Measurements from ENCODE around the gene RHEB.
A peak's percentile ranks its signal among the peaks of the same experiment; 100 is the strongest.
"Not testable (repeated sequence)": the region's sequence is repeated elsewhere in the genome, so short reads cannot be mapped to it uniquely, and the experiment has no call there.

The RHEB gene

GRCh38 chr7:151519765-151520418 is at the start of gene RHEB:
Gene RHEB, minus strand, starts transcription at chr7:151519895. Its CDS starts 384 bp downstream, at chr7:151519511.
- peak; percentile 98 for DNase-seq (ENCODE audit: low read depth in 2 of 2)

DNA sequence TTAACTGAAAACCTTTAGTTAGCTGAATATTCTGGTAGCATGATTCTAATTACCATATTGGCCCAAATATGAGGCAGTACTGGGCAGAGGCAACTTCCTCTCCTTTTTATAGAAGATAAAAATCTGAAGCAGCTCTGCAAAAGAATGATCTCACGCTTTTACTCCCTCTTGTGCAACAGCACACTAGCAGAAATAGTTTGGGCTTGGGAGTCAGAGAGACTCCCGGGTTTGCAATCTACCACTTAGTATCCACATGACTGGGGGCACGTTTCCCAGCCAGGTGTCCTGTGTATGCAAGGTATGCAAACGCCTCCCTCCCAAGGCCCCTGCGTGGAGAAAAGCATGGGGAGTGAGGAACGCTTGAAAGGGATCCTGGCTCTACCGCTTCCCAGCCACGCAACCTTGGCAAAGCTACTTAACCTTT is 47.2 kb upstream of the RHEB start:
- no peak for DNase-seq (ENCODE audit: low read depth in 2 of 2)

GRCh38 chr7:151565541-151565940 is 45.8 kb upstream of the RHEB start:
- DNase-seq (ENCODE audit: low read depth in 2 of 2): no peak

DNA sequence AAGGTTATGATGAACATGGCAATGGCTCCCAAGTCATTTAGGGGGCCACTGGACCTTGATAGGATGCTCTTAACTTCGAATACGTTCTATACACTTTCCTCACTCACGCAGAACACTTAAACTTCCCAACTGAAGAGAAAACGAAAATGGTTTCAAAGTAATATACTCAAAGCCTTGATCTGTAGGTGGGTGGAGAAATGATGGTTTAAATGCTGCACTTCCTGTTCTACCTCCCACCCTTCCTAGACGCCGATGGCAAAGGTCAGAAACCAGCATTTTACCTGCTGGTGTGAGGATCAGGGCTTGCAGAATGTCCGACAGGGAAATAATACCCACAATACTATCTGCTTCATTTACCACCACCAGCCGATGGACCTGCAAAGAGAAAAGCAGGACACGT is 40.5 kb upstream of the RHEB start:
- no peak for DNase-seq (ENCODE audit: low read depth in 2 of 2)

DNA sequence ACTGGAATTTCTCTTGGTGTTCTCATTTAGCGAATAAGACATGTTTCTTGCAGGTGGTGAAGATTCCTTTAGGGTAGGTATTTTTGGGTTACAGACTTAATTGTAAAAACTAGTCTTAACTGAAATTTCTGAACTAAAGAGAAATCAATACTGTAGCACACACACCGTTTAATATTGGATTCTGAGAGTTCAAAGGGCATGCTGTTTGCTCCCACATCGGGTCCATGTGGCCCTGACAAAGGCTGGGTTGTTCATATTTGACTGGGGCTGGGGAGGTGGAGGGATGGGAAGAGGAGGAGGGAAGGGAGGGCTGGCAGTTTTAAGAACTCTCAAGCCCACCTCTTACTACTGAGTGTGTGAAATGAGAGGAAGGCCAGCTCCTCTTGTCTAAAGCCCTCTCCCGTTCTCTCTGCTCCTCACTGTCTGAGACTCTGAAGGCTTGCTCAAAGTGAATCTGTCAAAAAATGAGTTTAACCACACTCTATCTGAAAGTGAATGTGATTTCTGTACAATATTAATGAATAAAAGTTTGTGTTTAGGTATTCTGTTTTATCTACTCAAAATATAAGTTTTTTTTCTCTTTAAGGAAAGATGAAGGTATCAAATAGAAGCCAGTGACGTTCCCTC is 40.0 kb upstream of the RHEB start:
- DNase-seq (ENCODE audit: low read depth in 2 of 2): no peak

GRCh38 chr7:151558575-151558974 is 38.9 kb upstream of the RHEB start:
- DNase-seq (ENCODE audit: low read depth in 2 of 2): no peak

- DNase-seq (ENCODE audit: low read depth in 2 of 2): no peak
These were observed 36.9 kb upstream of the RHEB start for GRCh38 chr7:151556592-151556991.

GRCh38 chr7:151553356-151553755 is 33.7 kb upstream of the RHEB start:
- DNase-seq (ENCODE audit: low read depth in 2 of 2): no peak

DNA sequence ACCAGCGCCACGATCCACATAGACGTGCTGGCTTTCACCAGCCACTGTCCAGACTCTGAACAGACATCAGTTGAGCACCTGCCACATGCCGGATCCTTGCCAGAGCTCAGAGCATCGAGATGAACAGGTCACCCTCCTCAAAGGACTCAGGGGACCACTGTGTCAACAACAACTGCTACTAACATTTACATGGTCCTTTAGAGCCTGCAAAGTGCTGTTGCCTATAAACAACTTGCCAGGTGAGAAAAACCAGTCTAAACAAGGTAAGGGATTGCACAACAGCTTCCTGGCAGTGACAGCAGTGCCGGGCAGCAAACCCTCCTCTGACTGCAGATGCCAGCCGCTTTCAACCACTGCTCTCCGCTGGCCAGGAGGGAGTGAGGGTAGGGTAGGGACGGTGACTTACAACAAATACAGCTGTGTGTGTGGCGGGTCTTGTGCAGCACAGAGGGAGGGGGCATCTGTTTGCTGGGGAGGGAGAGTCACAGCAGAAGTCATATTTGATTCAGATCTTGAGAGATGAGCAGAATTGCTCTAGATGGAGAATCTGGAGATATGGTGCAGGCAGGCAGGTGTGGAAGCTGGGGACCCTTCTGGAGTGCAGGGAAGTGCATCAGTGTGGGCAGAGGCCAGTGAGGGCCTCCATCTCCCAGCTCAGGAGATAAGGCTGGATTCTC is 32.8 kb upstream of the RHEB start:
- no peak for DNase-seq (ENCODE audit: low read depth in 2 of 2)

DNA sequence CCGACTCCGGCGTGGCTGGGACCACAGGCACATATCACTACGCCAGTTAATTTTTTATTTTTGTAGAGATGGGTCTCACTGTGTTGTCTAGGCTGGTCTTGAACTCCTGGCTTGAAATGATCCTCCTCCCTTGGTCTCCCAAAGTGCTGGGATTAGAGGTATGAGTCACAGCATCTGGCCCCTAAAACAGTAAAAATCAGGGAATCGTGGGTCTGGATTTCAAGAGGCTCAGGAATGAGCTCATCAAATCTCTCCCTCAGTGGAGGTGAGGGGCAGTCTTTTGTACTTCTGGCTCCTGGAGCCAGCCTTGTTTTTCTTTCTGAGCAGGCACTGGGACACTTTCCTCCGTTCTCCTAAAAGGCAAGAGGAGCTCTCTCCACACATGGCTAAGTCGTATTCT is 32.1 kb upstream of the RHEB start:
- no peak for DNase-seq (ENCODE audit: low read depth in 2 of 2)

DNA sequence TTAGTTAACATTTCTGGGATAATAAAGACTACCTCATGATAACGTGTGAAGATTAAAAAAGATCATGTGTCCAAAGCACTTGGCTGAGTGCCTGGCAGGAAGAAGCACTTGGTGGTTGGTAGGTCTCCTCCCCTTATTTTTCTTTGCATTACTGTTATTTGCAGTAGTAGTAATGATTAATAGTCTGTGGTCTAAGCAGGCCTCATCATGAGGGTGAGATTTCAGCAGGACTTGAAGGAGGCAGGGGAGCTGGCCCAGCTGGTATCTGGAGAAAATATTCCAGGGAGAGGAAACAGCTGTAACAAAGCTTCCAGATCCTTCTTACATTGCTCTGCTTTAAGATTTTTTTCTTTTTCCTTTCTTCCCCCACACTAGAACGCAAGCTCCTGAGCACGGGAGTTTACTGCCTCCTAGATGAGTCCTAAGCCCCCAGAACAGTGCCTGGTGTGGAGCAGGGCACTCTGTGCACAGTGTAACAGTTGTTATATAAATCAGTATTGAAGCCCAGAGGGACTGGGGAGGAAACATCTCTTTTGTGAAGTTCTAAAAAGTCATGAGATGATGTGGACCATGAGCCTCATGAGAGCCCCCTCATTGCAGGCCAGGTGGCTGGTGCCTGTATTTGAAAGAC is 31.1 kb upstream of the RHEB start:
- no peak for DNase-seq (ENCODE audit: low read depth in 2 of 2)

DNA sequence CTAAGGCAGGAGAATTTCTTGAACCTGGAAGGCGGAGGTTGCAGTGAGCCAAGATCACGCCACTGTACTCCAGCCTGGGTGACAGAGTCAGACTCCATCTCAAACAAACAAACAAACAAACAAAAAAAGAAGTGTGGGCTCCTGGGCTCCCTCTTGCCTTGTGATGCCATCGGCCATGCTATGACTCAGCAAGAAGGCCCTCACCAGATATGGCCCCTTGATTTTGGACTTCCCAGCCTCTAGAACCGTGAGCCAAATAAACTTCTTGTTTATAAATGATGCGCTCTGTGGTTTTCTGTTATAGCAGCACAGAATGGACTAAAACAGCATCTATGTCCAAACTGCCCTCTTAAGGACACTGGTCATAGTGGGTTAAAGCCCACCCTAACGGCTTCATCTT is 29.9 kb upstream of the RHEB start:
- no peak for DNase-seq (ENCODE audit: low read depth in 2 of 2)

DNA sequence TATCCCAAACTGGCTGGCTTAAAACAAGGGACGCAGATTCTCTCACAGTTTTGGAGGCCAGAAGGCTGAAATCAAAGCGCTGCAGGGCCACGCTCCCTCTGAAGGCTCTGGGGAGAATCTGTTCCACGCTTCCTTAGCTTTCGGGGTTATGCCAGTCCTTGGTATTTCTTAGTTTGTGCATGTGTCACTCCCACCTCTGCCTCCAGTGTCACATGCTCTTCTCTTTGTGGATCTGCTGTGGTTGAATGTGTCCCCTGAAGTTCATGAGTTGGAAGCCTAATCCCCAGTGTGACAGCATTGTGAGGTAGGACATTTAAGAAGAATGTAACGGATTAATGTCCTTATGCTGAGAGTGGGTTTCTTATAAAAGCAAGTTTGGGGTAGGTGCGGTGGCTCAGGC is 29.4 kb upstream of the RHEB start:
- no peak for DNase-seq (ENCODE audit: low read depth in 2 of 2)

DNA sequence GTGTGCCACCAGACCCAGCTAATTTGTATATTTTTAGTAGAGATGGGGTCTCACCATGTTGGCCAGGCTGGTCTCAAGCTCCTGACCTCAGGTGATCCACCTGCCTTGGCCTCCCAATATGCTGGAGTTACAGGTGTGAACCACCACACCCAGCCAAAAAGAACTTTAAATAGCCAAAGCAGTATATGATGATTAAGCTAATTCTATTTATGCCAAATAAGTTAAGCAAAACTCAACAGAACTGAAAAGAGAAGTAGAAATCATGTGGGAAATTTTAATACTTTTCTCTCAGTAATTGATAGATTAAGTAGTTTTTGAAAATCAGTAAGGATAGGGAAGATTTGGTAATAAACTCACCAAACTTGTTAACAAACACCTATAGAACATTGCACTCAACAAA is 24.5 kb upstream of the RHEB start:
- DNase-seq (ENCODE audit: low read depth in 2 of 2): no peak

- DNase-seq (ENCODE audit: low read depth in 2 of 2): no peak
These were observed 23.0 kb upstream of the RHEB start for GRCh38 chr7:151542606-151543130.

GRCh38 chr7:151541709-151542499 is 22.2 kb upstream of the RHEB start:
- no peak for DNase-seq (ENCODE audit: low read depth in 2 of 2)

DNA sequence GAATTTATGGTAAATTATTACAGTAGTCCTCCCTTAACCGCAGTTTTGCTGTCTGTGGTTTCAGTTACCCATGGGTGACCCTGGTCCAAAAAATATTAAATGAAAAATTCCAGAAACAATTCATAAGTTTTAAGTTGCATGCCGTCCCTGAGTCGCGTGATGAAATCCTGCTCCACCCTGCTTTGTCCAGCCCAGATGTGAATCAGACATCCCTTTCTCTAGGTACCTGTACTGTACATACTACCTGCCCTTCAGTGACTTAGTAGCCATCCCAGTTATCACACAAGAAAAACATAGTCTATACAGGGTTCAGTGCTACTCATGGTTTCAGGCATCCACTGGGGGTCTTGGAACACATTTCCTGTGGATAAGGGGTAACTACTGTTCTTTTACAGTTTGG is 20.5 kb upstream of the RHEB start:
- no peak for DNase-seq (ENCODE audit: low read depth in 2 of 2)

DNA sequence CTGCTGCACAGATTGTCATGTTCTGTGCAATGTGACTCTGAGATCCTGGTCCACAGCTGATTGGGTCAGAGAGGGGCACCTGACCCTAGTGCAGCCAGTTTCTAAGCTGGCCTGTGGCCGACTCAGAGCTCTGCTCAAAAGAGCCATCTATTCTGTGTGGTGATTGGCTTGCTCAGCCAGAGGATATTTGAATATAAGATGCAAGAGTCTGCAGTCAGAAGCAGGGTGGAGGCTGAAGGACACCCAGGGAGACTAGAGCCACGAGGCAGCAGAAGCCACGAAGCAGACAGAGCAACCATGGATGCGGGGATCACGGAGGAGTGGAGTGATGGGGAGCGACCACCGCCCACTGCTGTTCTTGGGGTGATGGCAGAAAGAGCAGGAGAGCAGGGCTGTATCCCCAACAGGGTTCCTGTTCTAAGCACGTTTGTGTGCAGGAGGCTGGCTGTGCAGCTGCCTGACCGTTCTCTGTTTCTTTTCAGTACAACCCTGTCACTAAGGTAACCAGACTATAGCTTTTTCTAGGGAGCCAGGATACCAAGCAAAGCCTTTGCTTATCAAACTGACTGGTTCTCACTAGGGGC is 19.5 kb upstream of the RHEB start:
- DNase-seq (ENCODE audit: low read depth in 2 of 2): no peak

DNA sequence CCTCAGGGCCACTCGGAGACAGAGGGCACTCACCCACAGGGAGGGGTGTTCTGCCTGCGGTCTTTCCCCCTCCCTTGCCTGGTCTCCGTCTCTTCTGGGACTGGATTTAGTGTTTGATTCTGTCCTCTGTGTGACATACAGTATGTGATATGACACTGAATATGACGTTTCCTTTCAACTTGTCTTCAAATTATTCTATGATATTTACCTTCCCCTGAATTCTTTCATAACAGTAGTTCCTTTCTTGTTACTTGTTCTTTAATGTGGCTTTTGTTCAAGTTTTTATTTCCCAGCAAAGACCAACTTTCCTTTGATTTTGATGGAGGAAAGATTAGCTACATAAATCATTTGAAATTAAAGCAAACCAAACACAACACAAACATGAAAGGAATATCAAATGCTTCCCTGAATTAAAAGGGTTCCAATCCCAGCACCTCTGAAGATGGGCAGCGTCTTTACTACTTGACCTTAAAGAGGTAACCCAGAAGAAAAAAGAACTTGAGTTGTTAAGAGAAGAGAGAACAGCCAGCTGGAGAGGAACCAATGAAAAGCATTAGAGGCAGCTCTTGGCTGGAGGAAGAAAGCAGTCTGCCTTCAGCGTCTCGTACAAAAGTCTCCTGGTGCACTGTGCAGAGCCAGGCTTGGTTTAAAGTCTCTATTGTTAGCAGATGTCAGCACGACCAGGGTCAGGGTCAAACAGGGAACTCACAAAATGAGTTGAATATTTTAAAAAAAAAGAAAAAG is 18.3 kb upstream of the RHEB start:
- no peak for DNase-seq (ENCODE audit: low read depth in 2 of 2)

- DNase-seq (ENCODE audit: low read depth in 2 of 2): not testable (repeated sequence)
These were observed 16.5 kb upstream of the RHEB start for GRCh38 chr7:151536178-151536577.

DNA sequence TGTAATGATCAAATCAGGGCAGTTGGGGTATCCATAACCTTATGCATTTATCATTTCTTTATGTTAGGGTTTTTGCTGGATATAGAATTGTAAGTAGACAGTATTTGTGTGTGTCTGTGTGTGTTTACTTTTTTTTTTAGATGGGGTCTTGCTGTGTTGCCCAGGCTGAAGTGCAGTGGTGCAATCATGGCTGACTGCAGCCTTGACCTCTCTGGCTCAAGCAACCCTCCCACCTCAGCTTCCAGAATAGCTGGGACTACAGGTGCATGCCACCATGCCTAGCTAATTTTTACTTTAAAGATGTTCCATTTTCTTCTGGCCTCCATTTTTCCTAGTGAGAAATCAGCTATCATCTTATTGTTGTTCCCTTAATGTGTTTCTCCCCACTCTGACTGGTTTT is 10.1 kb upstream of the RHEB start:
- no peak for DNase-seq (ENCODE audit: low read depth in 2 of 2)
